CD4-positive, alpha-beta T cell treated with Interleukin-12 subunit alpha and Interleukin-12 subunit beta, for 1 hour (primary cell): ENCODE measurements around the gene PRKCH.

Source experiments
- DNase-seq: peaks from one replicate; pipeline ENCODE4 v3.0.0-alpha.2; 2020

The PRKCH gene

GRCh38 chr14:61574514-61574807 lies 253.1 kb downstream of the PRKCH start:
- DNase-seq = no peak

DNA sequence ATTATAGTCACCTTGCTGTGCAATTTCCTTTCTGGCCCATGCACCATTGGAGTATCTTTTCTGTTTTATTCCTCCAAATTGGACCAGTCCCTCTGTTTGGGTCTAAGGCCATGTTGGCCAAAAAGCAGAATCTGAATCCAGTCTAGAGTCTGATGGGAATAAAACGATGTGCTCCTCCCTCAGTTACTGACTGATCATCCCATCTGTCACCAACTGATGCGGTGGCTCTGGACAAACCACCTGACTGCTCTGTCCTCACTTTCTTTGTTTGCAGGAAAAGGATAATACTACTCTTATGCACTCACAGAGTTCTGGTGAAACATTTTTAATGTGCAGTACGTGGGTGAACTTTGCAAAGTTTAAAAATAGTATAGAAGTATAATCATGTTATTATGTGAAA lies 253.7 kb downstream of the PRKCH start:
- DNase-seq = no peak

DNA sequence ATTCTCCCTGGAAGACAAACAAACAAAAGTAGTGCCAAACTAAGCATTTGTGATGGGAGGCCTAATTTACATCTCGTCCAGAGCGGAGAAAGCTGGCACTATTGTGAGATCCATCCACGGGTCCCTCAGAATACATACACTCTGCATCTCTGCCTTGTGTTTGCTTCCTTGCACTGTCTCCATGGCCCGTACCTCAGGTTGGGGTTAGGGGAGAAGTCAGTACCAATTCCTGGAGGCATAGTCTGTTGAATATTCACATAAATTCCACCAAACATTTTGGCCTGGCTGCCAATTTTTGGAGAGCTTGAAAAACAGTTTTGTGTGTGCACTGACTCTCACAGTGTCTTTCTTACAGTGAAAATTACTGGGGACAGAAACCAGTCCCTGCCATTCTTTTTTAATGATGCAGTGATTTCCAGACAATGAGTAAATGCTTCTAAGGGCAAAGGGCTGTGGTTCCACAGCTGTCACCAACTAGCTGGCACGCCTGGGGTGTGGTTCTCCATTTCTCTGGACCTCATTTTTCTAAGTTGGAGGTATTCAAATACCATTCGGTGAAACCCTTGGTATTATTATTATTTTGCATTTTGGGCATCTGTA lies 254.3 kb downstream of the PRKCH start:
- no peak for DNase-seq

DNA sequence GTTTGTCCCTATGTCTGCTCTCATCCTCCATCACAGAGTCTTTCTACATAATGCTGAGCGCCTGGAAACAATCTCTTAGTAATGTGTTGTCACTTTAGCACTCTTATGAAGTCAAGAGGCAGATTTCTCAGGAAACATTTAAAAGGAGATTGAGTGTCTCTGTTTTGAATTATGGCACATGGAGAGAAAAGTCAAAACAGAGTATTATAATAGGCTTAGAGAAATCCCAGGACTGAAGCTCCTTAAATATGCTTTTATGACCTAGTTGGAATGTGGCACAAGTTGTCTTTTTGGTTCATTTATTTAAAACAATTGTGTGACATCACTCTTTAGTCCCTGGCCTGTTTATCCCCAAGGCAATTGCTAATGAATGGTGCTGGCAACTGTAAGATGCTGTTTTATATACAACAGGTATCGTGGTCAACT lies 256.1 kb downstream of the PRKCH start:
- DNase-seq = no peak

DNA sequence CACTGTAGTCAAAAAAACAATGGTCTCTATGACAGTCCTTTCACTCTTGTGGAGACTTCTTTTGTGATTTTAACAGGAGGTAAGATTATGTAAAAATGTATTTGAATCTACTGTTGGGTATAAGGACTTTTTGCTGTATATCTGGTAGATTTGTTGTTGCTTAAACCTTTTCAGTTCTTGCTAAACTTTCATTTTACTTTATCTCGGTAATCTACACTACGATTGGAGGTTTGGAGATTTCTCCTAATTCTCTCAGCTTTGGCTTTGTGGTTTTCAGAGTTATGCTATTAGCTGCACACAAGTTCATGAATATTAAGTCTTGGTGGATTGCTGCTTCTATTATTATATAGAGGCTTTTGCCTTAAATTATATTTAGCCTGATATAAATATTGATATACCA lies 257.4 kb downstream of the PRKCH start:
- peak; percentile 20 for DNase-seq

GRCh38 chr14:61581340-61581739 lies 260.0 kb downstream of the PRKCH start:
- no peak for DNase-seq

DNA sequence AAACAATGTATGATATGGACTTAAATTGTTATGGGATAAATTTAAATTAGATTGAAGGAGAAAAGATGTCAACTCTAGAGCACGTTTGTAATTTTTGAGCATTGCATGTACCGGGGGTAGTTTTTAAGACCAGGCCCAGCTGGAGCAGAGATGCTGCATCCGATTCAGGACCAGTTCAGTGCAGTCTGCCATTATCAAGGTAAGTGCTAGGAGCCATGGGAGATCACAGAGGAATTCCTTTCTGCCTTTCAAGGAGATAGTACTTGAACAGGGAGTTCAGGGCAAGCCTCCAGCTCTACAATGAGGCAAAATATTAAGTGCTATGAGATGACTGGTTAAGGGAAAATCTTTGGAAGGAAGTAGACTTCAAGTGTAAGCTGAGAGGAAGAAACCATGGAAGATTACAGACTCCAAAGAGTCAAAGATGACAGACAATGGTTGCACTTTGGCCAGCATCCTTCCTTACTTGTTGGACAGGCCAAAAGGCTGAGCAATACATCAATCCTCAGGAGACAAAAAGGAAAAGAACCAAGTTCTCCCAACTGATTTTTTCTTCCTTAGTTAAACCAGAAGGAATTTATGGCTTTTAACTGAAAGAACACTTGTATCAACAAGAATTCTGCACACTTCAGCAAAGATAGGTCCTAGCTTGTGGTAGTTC lies 260.7 kb downstream of the PRKCH start:
- DNase-seq = no peak

DNA sequence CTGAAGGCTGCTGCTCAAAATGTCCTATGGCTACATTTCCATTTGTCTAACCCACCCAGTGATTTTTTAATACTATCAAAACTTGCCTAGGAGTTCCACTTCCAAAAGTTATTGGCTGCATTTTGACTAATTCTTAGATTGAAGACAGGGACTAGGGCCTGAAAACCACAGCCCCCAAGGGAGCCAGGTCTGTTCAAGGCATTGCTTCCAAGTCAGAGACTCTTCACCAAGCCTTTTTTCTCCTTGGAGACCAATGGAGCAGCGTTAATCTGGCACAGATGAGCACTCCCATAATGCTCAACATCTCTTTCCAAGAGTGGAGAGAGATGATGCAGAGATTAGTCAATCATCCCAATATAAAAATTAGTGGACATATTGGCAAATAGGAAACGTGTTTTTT lies 261.4 kb downstream of the PRKCH start:
- no peak for DNase-seq

DNA sequence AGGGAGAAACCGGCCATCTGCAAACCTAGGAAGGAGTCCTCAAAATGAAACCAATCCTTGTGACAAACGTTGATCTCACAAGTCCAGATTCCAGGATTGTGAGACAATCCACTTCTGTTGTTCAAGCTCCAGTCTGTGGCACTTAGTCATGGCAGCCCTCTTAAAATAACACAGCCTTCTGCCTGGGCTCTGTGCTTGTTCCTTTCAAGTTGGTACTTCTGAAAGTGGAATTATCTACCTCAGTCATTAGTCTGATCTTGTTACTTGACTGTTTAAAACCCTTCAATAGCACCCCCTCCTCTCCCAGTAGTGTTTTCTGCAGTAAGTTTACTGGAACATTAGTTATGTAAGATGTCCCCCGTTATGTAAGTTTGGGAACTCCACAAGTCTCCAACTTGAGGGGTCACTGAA lies 263.0 kb downstream of the PRKCH start:
- no peak for DNase-seq

DNA sequence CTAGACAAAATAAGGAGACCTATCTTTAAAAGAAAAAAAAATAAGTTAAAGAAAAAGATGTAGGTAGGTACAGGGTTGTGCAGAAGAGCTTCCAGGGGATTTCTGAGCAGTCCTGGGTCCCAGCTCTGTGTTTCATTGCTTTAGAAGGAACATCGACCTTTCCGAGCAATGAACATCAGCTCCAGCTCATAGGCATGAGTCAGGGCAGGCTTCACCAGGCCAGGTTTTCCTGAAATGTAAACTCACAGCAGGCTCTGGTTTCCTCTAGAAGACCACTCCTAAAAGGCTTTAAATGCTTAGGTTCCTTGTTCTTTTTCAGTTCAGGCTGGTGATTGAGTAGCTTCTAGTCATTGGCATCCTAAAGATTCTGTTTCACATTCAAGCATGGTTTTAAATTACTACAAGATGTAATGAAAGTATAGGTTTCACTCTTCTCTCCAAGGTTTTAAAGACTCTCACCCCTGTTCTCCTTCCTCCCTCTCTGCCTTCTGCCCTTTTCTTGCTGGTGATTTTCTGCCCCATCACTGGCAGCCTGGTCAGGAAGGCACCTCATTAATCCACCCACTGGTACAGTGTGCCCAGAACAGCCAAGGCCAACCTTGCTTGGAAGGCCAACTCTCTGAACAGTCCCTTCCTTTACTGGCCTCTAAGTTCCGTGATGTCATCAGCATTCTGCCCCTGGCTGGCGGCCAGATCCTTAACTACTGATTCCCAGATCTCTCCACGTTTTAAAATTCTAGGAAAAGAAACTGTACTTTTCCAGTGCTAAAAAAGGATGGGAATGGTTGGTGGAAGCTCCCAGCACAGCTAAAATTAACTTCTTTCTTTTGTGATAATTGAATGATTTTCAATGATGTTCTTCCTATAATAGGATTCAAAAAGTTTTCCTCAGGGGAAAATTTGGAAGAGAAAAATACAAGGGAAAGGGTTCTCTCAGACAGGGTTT lies 264.5 kb downstream of the PRKCH start:
- DNase-seq = no peak

DNA sequence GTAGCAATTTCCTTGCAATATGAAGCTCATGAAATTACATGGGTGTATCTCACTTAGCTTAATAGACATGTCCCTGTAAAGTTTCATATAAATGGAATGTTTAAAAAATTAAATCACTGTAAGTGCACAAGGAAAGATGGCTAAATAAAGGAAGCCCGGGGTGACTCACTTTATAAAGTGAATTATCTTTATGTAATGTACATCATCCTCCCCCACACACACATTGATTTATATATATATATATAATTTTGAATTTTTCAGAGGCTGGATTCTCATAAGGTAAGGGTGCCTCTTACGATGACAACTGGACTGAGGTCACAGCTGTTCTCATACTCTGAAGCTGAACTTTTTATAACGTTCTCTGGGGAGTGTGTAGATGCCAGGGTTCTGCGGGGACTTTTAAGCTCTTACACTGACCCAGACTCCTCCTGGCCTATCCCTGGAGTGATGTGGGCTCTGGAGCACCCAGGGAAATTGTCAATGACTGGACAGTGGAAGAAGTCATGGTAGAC lies 265.2 kb downstream of the PRKCH start:
- DNase-seq = no peak

GRCh38 chr14:61587081-61587713 lies 265.8 kb downstream of the PRKCH start:
- no peak for DNase-seq

GRCh38 chr14:61588419-61588901 lies 267.1 kb downstream of the PRKCH start:
- DNase-seq = no peak

DNA sequence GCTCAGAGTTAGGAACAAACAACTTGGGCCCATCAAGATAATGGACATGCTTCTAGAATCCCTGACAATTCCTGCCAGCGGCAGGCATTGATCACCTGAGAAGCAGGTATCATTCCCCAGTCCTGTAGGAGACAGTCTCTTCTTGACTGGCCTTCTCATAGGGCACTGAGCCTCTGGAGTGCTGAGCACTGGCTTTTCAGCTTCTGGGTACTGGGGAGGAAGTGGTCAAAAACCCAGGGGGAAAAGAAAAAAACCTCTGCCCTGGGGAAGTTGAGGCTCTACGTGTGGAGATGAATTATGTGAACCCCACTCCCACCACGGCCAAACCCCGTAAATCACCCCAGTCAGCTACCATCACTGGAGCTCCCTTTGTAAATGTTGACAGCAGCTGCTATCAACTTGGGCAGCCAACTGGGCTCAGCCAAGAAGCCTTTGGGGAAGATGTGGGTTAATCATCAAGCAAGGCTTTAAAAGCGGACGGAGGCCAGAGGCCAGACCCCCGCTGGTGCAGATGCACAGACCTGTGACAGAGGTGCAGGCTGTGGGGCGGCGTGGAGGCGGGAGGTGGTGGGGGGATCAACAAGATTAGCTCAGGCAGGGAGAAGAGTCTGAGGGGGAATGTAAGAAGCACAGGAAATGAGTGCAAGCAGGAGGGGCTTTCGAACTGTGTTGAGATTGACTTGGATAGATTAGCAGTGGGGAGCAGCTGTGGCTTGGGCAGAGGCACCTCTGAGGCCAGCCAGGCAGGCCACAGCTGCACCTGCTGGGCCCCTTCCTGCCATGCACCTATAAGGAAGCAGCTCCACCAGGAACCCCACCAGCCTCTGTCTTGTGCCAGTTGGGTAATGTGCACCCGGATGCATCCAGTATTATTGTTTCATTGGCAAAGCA lies 268.6 kb downstream of the PRKCH start:
- DNase-seq = no peak

- DNase-seq = no peak
These were observed 270.5 kb downstream of the PRKCH start for GRCh38 chr14:61591862-61592261.

DNA sequence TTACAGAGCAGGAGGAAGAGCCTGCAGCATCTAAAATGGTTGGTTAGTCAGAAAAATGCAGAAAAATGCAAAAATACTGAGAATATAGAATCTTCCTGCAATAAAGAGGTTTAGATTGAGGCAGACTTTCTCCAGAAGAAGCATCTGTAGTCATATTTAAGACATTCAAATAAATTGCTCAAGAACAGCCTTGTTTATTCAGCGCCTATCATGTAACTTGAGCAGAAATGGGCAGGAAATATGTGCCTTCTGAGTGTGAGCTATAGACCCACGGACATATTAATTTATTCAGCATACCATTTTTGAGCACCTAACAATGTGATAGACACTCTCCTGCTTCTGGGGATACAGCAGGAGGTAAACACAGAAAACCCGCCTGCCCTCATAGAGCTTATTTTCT lies 272.0 kb downstream of the PRKCH start:
- DNase-seq = no peak

GRCh38 chr14:61596990-61597389 lies 275.6 kb downstream of the PRKCH start:
- DNase-seq = no peak

GRCh38 chr14:61598980-61599379 lies 277.6 kb downstream of the PRKCH start:
- DNase-seq = no peak

- no peak for DNase-seq
These were observed 278.6 kb downstream of the PRKCH start for GRCh38 chr14:61599942-61600341.
